Fibroblast of skin of right quadriceps (primary cell): Measurements from ENCODE around the gene CLCA4.

ENCODE experiments used
- DNase-seq: peaks from one replicate; pipeline ENCODE4 v3.0.0-alpha.2; 2013

The CLCA4 gene

DNA sequence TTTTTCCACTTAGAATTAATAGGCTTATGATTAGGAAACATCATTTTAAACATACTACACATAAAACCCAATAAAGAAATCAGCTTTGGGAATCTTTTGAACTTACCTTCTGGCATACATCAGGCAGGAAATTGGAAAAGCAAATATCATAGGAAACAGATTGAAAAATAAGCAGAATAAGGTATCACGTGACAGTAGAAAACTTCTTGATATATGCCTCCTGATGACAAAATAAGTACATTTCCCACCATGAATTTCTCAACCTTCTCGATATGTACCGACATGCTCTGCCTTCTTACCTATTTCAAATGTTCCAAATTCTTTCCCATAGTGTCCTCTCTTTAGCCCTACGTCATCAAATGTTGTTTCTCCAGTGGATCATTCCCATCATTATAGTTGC lies 72.4 kb downstream of the CLCA4 start:
- no peak for DNase-seq

GRCh38 chr1:86621286-86621685 lies 74.4 kb downstream of the CLCA4 start:
- no peak for DNase-seq
